Fibroblast of lung (primary cell): Measurements from ENCODE around the gene INCA1. TPM values are rescaled to one million over a fixed set of nuclear protein-coding genes. Genes with fewer than 3 reads are reported as not detected.

Experiments used
- DNase-seq, 2 donors: peaks; one replicate each; pipeline versions ENCODE4 v3.0.0 to v3.0.0-alpha.2; 2010; ENCODE audit warnings: low read depth in 2 of 2
- H2AFZ ChIP-seq: 2 replicates; pipeline ENCODE4 v1.5.1; 2012; ENCODE audit warnings: low read length, control low read depth, inconsistent platforms
- H3K27ac ChIP-seq: 2 replicates; pipeline ENCODE4 v1.5.1; 2011; ENCODE audit warnings: low read length, control low read depth; ENCODE audit not compliant: insufficient read depth
- H3K27me3 ChIP-seq: 2 replicates; pipeline ENCODE4 v1.5.1; 2011; ENCODE audit warnings: mild to moderate bottlenecking, low read length; ENCODE audit not compliant: control insufficient read depth, insufficient read depth
- H3K36me3 ChIP-seq: 2 replicates; pipeline ENCODE4 v1.5.1; 2011; ENCODE audit warnings: low read length; ENCODE audit not compliant: control insufficient read depth, insufficient read depth
- H3K4me1 ChIP-seq: 2 replicates; pipeline ENCODE4 v1.5.1; 2011; ENCODE audit warnings: low read length; ENCODE audit not compliant: control insufficient read depth, insufficient read depth; ENCODE audit errors: extremely low read depth
- H3K4me2 ChIP-seq: 2 replicates; pipeline ENCODE4 v1.5.1; 2011; ENCODE audit warnings: low read length, control low read depth; ENCODE audit not compliant: insufficient read depth; ENCODE audit errors: extremely low read depth
- H3K4me3 ChIP-seq, 4 experiments: fragments of 200-600 bp in 1 of 4; sonication (generic) in 1 of 4; replicated peaks in 1 of 4; 2 replicates each; pipeline ENCODE4 v1.5.1; 2011 to 2016; ENCODE audit warnings: low read length in 4 of 4, low read depth in 3 of 4, mild to moderate bottlenecking in 3 of 4, control low read depth in 2 of 4, inconsistent platforms in 1 of 4, mixed read lengths in 1 of 4; ENCODE audit not compliant: insufficient read depth in 1 of 4; ENCODE audit errors: control extremely low read depth in 1 of 4
- H3K79me2 ChIP-seq: 2 replicates; pipeline ENCODE4 v1.5.1; 2012; ENCODE audit warnings: mild to moderate bottlenecking, low read length, inconsistent platforms; ENCODE audit not compliant: control insufficient read depth, insufficient read depth
- H3K9ac ChIP-seq: 2 replicates; pipeline ENCODE4 v1.5.1; 2011; ENCODE audit warnings: mild to moderate bottlenecking, low read length, control low read depth; ENCODE audit not compliant: insufficient read depth
- H3K9me3 ChIP-seq: 2 replicates; pipeline ENCODE4 v1.5.1; 2012; ENCODE audit warnings: low read depth, low read length; ENCODE audit not compliant: control insufficient read depth, insufficient read depth
- H4K20me1 ChIP-seq: 2 replicates; pipeline ENCODE4 v1.5.1; 2011; ENCODE audit warnings: low read length; ENCODE audit not compliant: control insufficient read depth, insufficient read depth; ENCODE audit errors: extremely low read depth
- CTCF ChIP-seq, 2 donors: IDR thresholded peaks in 1 of 2; conservative IDR thresholded peaks in 1 of 2; 1 replicate in 1 of 2; 2 replicates in 1 of 2; pipeline ENCODE4 v1.5.1; 2011 to 2012; ENCODE audit warnings: low read length in 2 of 2, control low read depth in 1 of 2, inconsistent platforms in 1 of 2, low read depth in 1 of 2, mild to moderate bottlenecking in 1 of 2
- EZH2 ChIP-seq: IDR thresholded peaks from 2 replicates; pipeline ENCODE4 v1.5.1; 2012; ENCODE audit warnings: low read length, control low read depth, mild to moderate bottlenecking; ENCODE audit errors: missing control alignments
- polyA plus RNA-seq, 2 donors: library from polyadenylated mRNA; depleted of rRNA in 1 of 2; stranded (reverse) in 1 of 2; unstranded in 1 of 2; fragments of >200 nt; gene quantifications; 2 replicates each; pipeline ENCODE4 v1.2.1, GENCODE V29; 2011 to 2012; ENCODE audit warnings: missing spikeins in 1 of 2
- total RNA-seq: library from RNA; depleted of rRNA; stranded (reverse); fragments of >200 nt; gene quantifications from 2 replicates; pipeline ENCODE4 v1.2.1, GENCODE V29; 2014

Gene INCA1
- total and polyA plus RNA-seq, 2 donors (not counting 1 experiment from before 2014, with no cell fraction given), result 0.28 to 0.33 TPM

- Histone ChIP-seq H3K36me3 (no peaks in the 10 kb centered on the region), H3K4me3 (no peak overlapping the region), H3K4me2 (no peak overlapping the region), H3K9me3 (no peaks in the 10 kb centered on the region), H3K27me3 (no peaks in the 10 kb centered on the region), H3K9ac (no peak overlapping the region), H4K20me1 (no peaks in the 10 kb centered on the region), H3K27ac (no peak overlapping the region), H3K4me1 (no peaks in the 10 kb centered on the region), H3K79me2 (no peaks in the 10 kb centered on the region), H2AFZ (no peak overlapping the region)
- DNase-seq, result no peak
- TF ChIP-seq CTCF (conservative IDR thresholded peaks at IDR 0.05 in 1 of 2, IDR thresholded peaks at IDR 0.05 in 1 of 2; ENCODE audit: low read depth in 1 of 2, low read length in 2 of 2), result no peak
- TF ChIP-seq EZH2, result no peak
These were observed 37.3 kb upstream of the INCA1 start for GRCh38 chr17:5034651-5035050.

GRCh38 chr17:5034063-5034462 lies 36.7 kb upstream of the INCA1 start:
- Histone ChIP-seq H3K9ac (no peak overlapping the region), H3K4me3 (no peak overlapping the region), H3K9me3 (no peaks in the 10 kb centered on the region), H3K27ac (no peak overlapping the region), H3K79me2 (no peaks in the 10 kb centered on the region), H3K36me3 (no peaks in the 10 kb centered on the region), H4K20me1 (no peaks in the 10 kb centered on the region), H3K4me1 (no peaks in the 10 kb centered on the region), H3K27me3 (no peaks in the 10 kb centered on the region), H3K4me2 (no peak overlapping the region), H2AFZ (no peak overlapping the region)
- no peak for TF ChIP-seq CTCF (conservative IDR thresholded peaks at IDR 0.05 in 1 of 2, IDR thresholded peaks at IDR 0.05 in 1 of 2; ENCODE audit: low read depth in 1 of 2, low read length in 2 of 2)
- TF ChIP-seq EZH2, result no peak
- DNase-seq, result no peak

GRCh38 chr17:5033352-5034015 lies 36.2 kb upstream of the INCA1 start:
- Histone ChIP-seq H3K27me3 (no peaks in the 10 kb centered on the region), H2AFZ (no peak overlapping the region), H3K4me2 (no peak overlapping the region), H3K9me3 (no peaks in the 10 kb centered on the region), H3K79me2 (no peaks in the 10 kb centered on the region), H3K4me1 (no peaks in the 10 kb centered on the region), H3K9ac (no peak overlapping the region), H3K36me3 (no peaks in the 10 kb centered on the region), H3K4me3 (no peak overlapping the region), H3K27ac (no peak overlapping the region), H4K20me1 (no peaks in the 10 kb centered on the region)
- no peak for TF ChIP-seq CTCF (conservative IDR thresholded peaks at IDR 0.05 in 1 of 2, IDR thresholded peaks at IDR 0.05 in 1 of 2; ENCODE audit: low read depth in 1 of 2, low read length in 2 of 2)
- no peak for TF ChIP-seq EZH2
- no peak for DNase-seq
